HCT116 (cell line): ENCODE data around the gene WBP1L. TPM values are rescaled to one million over a fixed set of nuclear protein-coding genes. Genes with fewer than 3 reads are reported as not detected.

ENCODE experiments used
- ATAC-seq: fragments of 200-7000 bp; cut with Tn5 transposase; 2 replicates; pipeline ENCODE4 v1.9.1; 2020; ENCODE audit warnings: mild to moderate bottlenecking, moderate library complexity
- BruUV-seq: library from RNA; stranded (reverse); fragments of 400-500 nt; replicated peaks from 2 replicates; lab custom pipeline; 2021; lab: Mats Ljungman, UMichigan
- CTCF ChIA-PET: fragments of 300-600 bp; sonication (Branson Sonifier 250); formaldehyde crosslinking; loops from one replicate; lab custom pipeline; 2021; ENCODE audit warnings: antibody characterized with exemption; lab: Charles Lee
- POLR2A ChIA-PET: fragments of 300-600, 350-600 bp; sonication (Branson Sonifier 250); formaldehyde crosslinking; loops from one replicate; lab custom pipeline; 2021; ENCODE audit warnings: antibody characterized with exemption; lab: Charles Lee
- RAD21 ChIA-PET, 2 experiments: fragments of 300-600 bp; sonication (Branson Sonifier 250); formaldehyde crosslinking; loops; one replicate each; lab custom pipeline; 2023; ENCODE audit warnings: low total read pairs in 2 of 2; ENCODE audit not compliant: uncharacterized antibody in 2 of 2, unreplicated experiment in 2 of 2, low non-redundant PET in 1 of 2; lab: Charles Lee
- DNase-seq: peaks from one replicate; pipeline ENCODE4 v3.0.0-alpha.2; 2010; ENCODE audit warnings: low read depth, low spot score
- H2AFZ ChIP-seq: fragments of 200-600 bp; shearing (Covaris generic), sonication (generic); 2 replicates; pipeline ENCODE4 v1.6.1; 2017; ENCODE audit warnings: low read depth, mixed run types, mixed read lengths, antibody characterized with exemption, low read length; ENCODE audit not compliant: poor library complexity, severe bottlenecking
- H3K27ac ChIP-seq: 2 replicates; pipeline ENCODE4 v1.5.1; 2012; ENCODE audit warnings: low read depth, low read length
- H3K27me3 ChIP-seq: fragments of 200-600 bp; sonication (generic); 2 replicates; pipeline ENCODE4 v1.6.1; 2016; ENCODE audit warnings: mixed run types, low read length, mixed read lengths; ENCODE audit not compliant: insufficient read depth
- H3K36me3 ChIP-seq, 2 experiments: fragments of 200-500 bp in 1 of 2; fragments of 200-600 bp in 1 of 2; sonication (Bioruptor generic) in 1 of 2; sonication (generic) in 1 of 2; 2 replicates each; pipeline versions ENCODE4 v1.5.1 to v1.6.1; 2014 to 2016; ENCODE audit warnings: low read length in 2 of 2, inconsistent platforms in 1 of 2, mixed read lengths in 1 of 2, mixed run types in 1 of 2; ENCODE audit not compliant: insufficient read depth in 2 of 2, control insufficient read depth in 1 of 2
- H3K4me1 ChIP-seq, 2 experiments: fragments of 200-600 bp in 1 of 2; sonication (generic) in 1 of 2; 2 replicates each; pipeline versions ENCODE4 v1.5.1 to v1.6.1; 2012 to 2017; ENCODE audit warnings: low read length in 2 of 2, inconsistent platforms in 1 of 2, mild to moderate bottlenecking in 1 of 2, mixed read lengths in 1 of 2, mixed run types in 1 of 2, moderate library complexity in 1 of 2; ENCODE audit not compliant: insufficient read depth in 2 of 2, control insufficient read depth in 1 of 2
- H3K4me2 ChIP-seq: fragments of 200-600 bp; sonication (generic); 2 replicates; pipeline ENCODE4 v1.6.1; 2017; ENCODE audit warnings: mixed run types, low read length, mixed read lengths
- H3K4me3 ChIP-seq, 2 experiments: fragments of 200-600 bp in 1 of 2; sonication (generic) in 1 of 2; replicated peaks in 1 of 2; 2 replicates each; pipeline ENCODE4 v1.5.1; 2011 to 2016; ENCODE audit warnings: low read length in 2 of 2, control low read depth in 1 of 2, low read depth in 1 of 2, mild to moderate bottlenecking in 1 of 2, mixed read lengths in 1 of 2, mixed run types in 1 of 2
- H3K79me2 ChIP-seq: fragments of 200-600 bp; sonication (generic); 2 replicates; pipeline ENCODE4 v1.6.1; 2017; ENCODE audit warnings: mild to moderate bottlenecking, mixed run types, low read length, moderate library complexity, mixed read lengths; ENCODE audit not compliant: insufficient read depth
- H3K9ac ChIP-seq: fragments of 200-600 bp; sonication (generic); 2 replicates; pipeline ENCODE4 v1.6.1; 2016; ENCODE audit warnings: low read length, mixed read lengths
- H3K9me2 ChIP-seq: fragments of 200-600 bp; sonication (generic), shearing (Covaris generic); 2 replicates; pipeline ENCODE4 v1.6.1; 2017; ENCODE audit warnings: mixed run types, mild to moderate bottlenecking, moderate library complexity; ENCODE audit not compliant: insufficient read depth
- H3K9me3 ChIP-seq, 2 experiments: fragments of 200-500 bp in 1 of 2; fragments of 200-600 bp in 1 of 2; sonication (Bioruptor generic) in 1 of 2; sonication (generic) in 1 of 2; 2 replicates each; pipeline ENCODE4 v1.6.1; 2014 to 2017; ENCODE audit warnings: low read length in 2 of 2, mixed read lengths in 2 of 2, inconsistent platforms in 1 of 2, low read depth in 1 of 2, mild to moderate bottlenecking in 1 of 2, mixed run types in 1 of 2, moderate library complexity in 1 of 2; ENCODE audit not compliant: control insufficient read depth in 1 of 2, insufficient read depth in 1 of 2
- H4K20me1 ChIP-seq: fragments of 200-600 bp; sonication (generic), shearing (Covaris generic); 2 replicates; pipeline ENCODE4 v1.6.1; 2017; ENCODE audit warnings: mixed run types, mild to moderate bottlenecking, moderate library complexity; ENCODE audit not compliant: insufficient read depth
- CBX3 ChIP-seq: IDR thresholded peaks from 2 replicates; pipeline ENCODE4 v1.6.1; 2012; ENCODE audit warnings: low read depth
- CEBPB ChIP-seq: IDR thresholded peaks from 2 replicates; pipeline ENCODE4 v1.6.1; 2012; ENCODE audit warnings: low read depth
- FOSL1 ChIP-seq: IDR thresholded peaks from 2 replicates; pipeline ENCODE4 v1.6.1; 2012; ENCODE audit warnings: low read depth
- JUND ChIP-seq: IDR thresholded peaks from 2 replicates; pipeline ENCODE4 v1.6.1; 2012
- POLR2AphosphoS5 ChIP-seq: IDR thresholded peaks from 2 replicates; pipeline ENCODE4 v1.6.1; 2011; ENCODE audit warnings: mild to moderate bottlenecking, low read depth, low read length, moderate library complexity
- RAD21 ChIP-seq: IDR thresholded peaks from 2 replicates; pipeline ENCODE4 v1.6.1; 2012; ENCODE audit warnings: low read depth, mild to moderate bottlenecking
- SIN3A ChIP-seq: IDR thresholded peaks from 2 replicates; pipeline ENCODE4 v1.6.1; 2012; ENCODE audit warnings: low read depth
- SP1 ChIP-seq: IDR thresholded peaks from 2 replicates; pipeline ENCODE4 v1.6.1; 2012; ENCODE audit warnings: low read depth
- TCF7L2 ChIP-seq: IDR thresholded peaks from 2 replicates; pipeline ENCODE4 v1.7.0; 2011; ENCODE audit warnings: borderline replicate concordance, inconsistent platforms; ENCODE audit not compliant: insufficient read depth, insufficient read length; ENCODE audit errors: extremely low read depth
- ZBTB33 ChIP-seq: IDR thresholded peaks from 2 replicates; pipeline ENCODE4 v1.6.1; 2011; ENCODE audit warnings: mild to moderate bottlenecking, low read length, moderate library complexity; ENCODE audit not compliant: insufficient replicate concordance; ENCODE audit errors: extremely low read depth
- ZFX ChIP-seq: fragments of 450-650 bp; IDR thresholded peaks from 2 replicates; pipeline ENCODE4 v1.6.1; 2017
- ZNF274 ChIP-seq: fragments of 200-500 bp; sonication (Bioruptor generic); IDR thresholded peaks from 2 replicates; pipeline ENCODE4 v1.6.1; 2014; ENCODE audit warnings: mild to moderate bottlenecking, low read depth, low read length, inconsistent platforms
- intact Hi-C: fragments of 100-400 bp; cut with micrococcal nuclease; formaldehyde crosslinking; loops from 2 replicates; pipeline ENCODE4 v1.10.0; 2022
- total RNA-seq: library from RNA; stranded (reverse); gene quantifications from one replicate; pipeline ENCODE4 v1.2.1, GENCODE V29; 2021; ENCODE audit not compliant: unreplicated experiment
- TF ChIP-seq, protein P1 (sequence below): IDR thresholded peaks from 2 replicates; pipeline ENCODE4 v1.6.1; 2012; ENCODE audit warnings: low read depth
- TF ChIP-seq, protein P2 (sequence below): IDR thresholded peaks from 2 replicates; pipeline ENCODE4 v1.6.1; 2012
- TF ChIP-seq, protein P3 (sequence below), 3 experiments: fragments of 200-600 bp in 1 of 3; sonication (generic) in 1 of 3; IDR thresholded peaks in 2 of 3; conservative IDR thresholded peaks in 1 of 3; 2 replicates each; pipeline ENCODE4 v1.5.1; 2012 to 2017; ENCODE audit warnings: low read depth in 2 of 3, low read length in 2 of 3, antibody characterized with exemption in 1 of 3, borderline replicate concordance in 1 of 3, control low read depth in 1 of 3, mild to moderate bottlenecking in 1 of 3, mixed read lengths in 1 of 3, mixed run types in 1 of 3, moderate library complexity in 1 of 3; ENCODE audit not compliant: insufficient read depth in 1 of 3
- TF ChIP-seq, protein P4 (sequence below): IDR thresholded peaks from 2 replicates; pipeline ENCODE4 v1.6.1; 2012

WBP1L gene
- total RNA-seq, 1 experiment from 2014 or later = 25.2 TPM

- Histone ChIP-seq H3K79me2 (peaks cover 35% of the 10 kb centered on the region), H3K4me2 (no peak overlapping the region), H3K27ac (no peak overlapping the region), H3K27me3 (no peaks in the 10 kb centered on the region), H3K4me1 (peaks cover 12 to 18% of the 10 kb centered on the region in 2 experiments), H2AFZ (no peak overlapping the region), H3K9me2 (no peaks in the 10 kb centered on the region), H3K36me3 (no peaks in the 10 kb centered on the region; a peak in 1 of 4 replicates), H3K9ac (no peak overlapping the region), H3K9me3 (no peaks in the 10 kb centered on the region), H4K20me1 (no peaks in the 10 kb centered on the region), H3K4me3 (no peak overlapping the region)
- RAD21 ChIA-PET = no interaction called here
- no TSS peak for BruUV-seq
- ATAC-seq (no peak), DNase-seq (no peak)
- CTCF ChIA-PET = no interaction called here
- intact Hi-C loops = no loop called here
- POLR2A ChIA-PET = no interaction called here
- TF ChIP-seq, protein P1, sequence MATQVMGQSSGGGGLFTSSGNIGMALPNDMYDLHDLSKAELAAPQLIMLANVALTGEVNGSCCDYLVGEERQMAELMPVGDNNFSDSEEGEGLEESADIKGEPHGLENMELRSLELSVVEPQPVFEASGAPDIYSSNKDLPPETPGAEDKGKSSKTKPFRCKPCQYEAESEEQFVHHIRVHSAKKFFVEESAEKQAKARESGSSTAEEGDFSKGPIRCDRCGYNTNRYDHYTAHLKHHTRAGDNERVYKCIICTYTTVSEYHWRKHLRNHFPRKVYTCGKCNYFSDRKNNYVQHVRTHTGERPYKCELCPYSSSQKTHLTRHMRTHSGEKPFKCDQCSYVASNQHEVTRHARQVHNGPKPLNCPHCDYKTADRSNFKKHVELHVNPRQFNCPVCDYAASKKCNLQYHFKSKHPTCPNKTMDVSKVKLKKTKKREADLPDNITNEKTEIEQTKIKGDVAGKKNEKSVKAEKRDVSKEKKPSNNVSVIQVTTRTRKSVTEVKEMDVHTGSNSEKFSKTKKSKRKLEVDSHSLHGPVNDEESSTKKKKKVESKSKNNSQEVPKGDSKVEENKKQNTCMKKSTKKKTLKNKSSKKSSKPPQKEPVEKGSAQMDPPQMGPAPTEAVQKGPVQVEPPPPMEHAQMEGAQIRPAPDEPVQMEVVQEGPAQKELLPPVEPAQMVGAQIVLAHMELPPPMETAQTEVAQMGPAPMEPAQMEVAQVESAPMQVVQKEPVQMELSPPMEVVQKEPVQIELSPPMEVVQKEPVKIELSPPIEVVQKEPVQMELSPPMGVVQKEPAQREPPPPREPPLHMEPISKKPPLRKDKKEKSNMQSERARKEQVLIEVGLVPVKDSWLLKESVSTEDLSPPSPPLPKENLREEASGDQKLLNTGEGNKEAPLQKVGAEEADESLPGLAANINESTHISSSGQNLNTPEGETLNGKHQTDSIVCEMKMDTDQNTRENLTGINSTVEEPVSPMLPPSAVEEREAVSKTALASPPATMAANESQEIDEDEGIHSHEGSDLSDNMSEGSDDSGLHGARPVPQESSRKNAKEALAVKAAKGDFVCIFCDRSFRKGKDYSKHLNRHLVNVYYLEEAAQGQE = no peak
- TF ChIP-seq TCF7L2 (no peak), RAD21 (no peak), POLR2AphosphoS5 (no peak), ZFX (no peak), ZBTB33 (no peak), SP1 (no peak), SIN3A (no peak), CBX3 (no peak), ZNF274 (no peak), FOSL1 (no peak), JUND (no peak), CEBPB (no peak)
- TF ChIP-seq, protein P2, sequence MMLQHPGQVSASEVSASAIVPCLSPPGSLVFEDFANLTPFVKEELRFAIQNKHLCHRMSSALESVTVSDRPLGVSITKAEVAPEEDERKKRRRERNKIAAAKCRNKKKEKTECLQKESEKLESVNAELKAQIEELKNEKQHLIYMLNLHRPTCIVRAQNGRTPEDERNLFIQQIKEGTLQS = no peak
- TF ChIP-seq, protein P3, sequence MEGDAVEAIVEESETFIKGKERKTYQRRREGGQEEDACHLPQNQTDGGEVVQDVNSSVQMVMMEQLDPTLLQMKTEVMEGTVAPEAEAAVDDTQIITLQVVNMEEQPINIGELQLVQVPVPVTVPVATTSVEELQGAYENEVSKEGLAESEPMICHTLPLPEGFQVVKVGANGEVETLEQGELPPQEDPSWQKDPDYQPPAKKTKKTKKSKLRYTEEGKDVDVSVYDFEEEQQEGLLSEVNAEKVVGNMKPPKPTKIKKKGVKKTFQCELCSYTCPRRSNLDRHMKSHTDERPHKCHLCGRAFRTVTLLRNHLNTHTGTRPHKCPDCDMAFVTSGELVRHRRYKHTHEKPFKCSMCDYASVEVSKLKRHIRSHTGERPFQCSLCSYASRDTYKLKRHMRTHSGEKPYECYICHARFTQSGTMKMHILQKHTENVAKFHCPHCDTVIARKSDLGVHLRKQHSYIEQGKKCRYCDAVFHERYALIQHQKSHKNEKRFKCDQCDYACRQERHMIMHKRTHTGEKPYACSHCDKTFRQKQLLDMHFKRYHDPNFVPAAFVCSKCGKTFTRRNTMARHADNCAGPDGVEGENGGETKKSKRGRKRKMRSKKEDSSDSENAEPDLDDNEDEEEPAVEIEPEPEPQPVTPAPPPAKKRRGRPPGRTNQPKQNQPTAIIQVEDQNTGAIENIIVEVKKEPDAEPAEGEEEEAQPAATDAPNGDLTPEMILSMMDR (IDR thresholded peaks at IDR 0.05 in 2 of 3, conservative IDR thresholded peaks at IDR 0.05 in 1 of 3; ENCODE audit: borderline replicate concordance in 1 of 3, insufficient read depth in 1 of 3, low read depth in 2 of 3, low read length in 2 of 3) = no peak
- TF ChIP-seq, protein P4, sequence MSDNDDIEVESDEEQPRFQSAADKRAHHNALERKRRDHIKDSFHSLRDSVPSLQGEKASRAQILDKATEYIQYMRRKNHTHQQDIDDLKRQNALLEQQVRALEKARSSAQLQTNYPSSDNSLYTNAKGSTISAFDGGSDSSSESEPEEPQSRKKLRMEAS = no peak
Observed at GRCh38 chr10:102718220-102718619, 25.5 kb upstream of the WBP1L start.
